GM18502 (cell line): ENCODE data around the gene FBXW11.

Experiments used
- ATAC-seq: cut with Tn5 transposase; IDR thresholded peaks from one replicate; pipeline ENCODE4 v1.9.1; 2021; ENCODE audit warnings: mild to moderate bottlenecking; ENCODE audit not compliant: unreplicated experiment, poor library complexity

The FBXW11 gene

GRCh38 chr5:171823269-171823668 is 183.2 kb downstream of the FBXW11 start:
- ATAC-seq, result no peak

- no peak for ATAC-seq
Measured at GRCh38 chr5:171821286-171821685, 185.2 kb downstream of the FBXW11 start.

DNA sequence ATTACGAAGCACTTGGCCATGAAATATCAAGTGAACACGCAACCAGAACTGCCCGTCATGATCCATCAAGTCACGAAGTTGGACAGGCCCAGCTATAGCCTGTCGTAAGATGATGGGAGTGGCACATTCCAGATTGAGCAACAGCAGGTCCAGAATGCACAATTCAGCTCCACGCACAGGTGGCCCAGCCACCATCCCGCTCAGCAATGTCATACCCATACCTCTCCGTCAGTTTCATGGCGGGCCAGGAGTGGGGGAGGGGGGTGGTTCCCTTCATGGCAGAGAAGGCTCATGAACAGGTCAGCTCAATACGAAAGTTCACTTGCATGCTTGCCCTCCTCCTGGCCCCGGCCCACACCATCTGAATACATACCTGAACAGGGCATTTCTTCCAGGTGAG is 185.9 kb downstream of the FBXW11 start:
- no peak for ATAC-seq

DNA sequence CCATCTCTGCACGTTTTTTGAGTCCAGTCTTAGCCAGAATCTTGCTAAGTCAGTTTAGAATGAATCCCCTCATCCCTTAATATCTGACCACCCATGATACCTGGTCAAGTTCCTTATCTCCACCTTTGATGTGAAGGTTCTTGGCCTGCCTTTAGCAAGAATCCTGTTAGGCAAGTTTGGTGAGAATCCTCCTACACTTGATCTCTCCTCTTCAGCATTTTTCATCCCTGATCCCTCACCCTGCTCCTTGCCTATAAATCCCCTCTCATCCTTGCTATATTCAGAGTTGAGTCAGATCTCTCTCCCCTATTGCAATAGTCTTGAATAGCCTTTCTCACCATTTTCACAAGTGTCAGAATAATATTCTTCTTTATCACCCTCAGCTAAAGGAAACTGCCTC is 189.8 kb downstream of the FBXW11 start:
- ATAC-seq, result no peak

GRCh38 chr5:171813813-171814490 is 192.5 kb downstream of the FBXW11 start:
- no peak for ATAC-seq

DNA sequence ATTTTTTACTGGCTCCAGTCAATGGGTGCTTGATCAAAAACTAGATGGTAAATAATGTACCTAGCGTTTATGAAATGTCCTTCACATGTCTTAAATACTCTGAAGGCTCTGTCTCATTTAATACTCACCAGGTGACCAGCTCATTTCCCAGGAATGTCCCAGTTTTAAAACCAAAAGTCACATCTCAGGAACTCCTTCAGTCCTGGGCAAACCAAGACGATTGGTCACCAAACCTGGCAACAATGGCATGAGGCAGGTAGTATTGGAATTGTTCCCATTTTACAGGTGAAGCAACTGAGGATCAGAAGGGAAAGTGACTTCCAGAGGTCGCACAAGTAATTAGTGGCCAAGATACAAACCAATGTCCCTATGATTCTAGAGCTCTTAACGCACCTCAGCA is 193.2 kb downstream of the FBXW11 start:
- ATAC-seq, result no peak
